Right atrium auricular region (tissue), 2 donors: ENCODE results near the gene JOSD1. TPM values are rescaled to one million over a fixed set of nuclear protein-coding genes. Genes with fewer than 3 reads are reported as not detected.

Experiments used
- DNase-seq: peaks from one replicate; pipeline ENCODE4 v3.0.0-alpha.2; 2019; ENCODE audit warnings: low spot score
- H3K27ac ChIP-seq, 2 donors: fragments of 200-600 bp; sonication (generic); 1 replicate in 1 of 2; 2 replicates in 1 of 2; pipeline ENCODE4 v1.5.1; 2016 to 2019
- H3K27me3 ChIP-seq, 2 donors: fragments of 200-600 bp; sonication (generic); one replicate each; pipeline versions ENCODE4 v1.5.1 to v1.6.0; 2017 to 2019
- H3K36me3 ChIP-seq: fragments of 200-600 bp; sonication (generic); one replicate; pipeline ENCODE4 v1.5.1; 2016
- H3K4me1 ChIP-seq, 2 donors: fragments of 200-600 bp; sonication (generic); one replicate each; pipeline versions ENCODE4 v1.5.1 to v1.6.0; 2017 to 2019
- H3K4me3 ChIP-seq, 2 donors: fragments of 200-600 bp; sonication (generic); 1 replicate in 1 of 2; 2 replicates in 1 of 2; pipeline ENCODE4 v1.5.1; 2017 to 2019; ENCODE audit warnings: mild to moderate bottlenecking in 1 of 2, moderate library complexity in 1 of 2
- H3K9me3 ChIP-seq, 2 donors: fragments of 200-600 bp; sonication (generic); one replicate each; pipeline ENCODE4 v1.5.1; 2019
- total RNA-seq, 2 donors: library from RNA; depleted of rRNA; stranded (reverse); fragments of >200 nt; gene quantifications; one replicate each; pipeline ENCODE4 v1.1.0, GENCODE V29; 2016
- TF ChIP-seq, protein P1 (sequence below), 2 donors: fragments of 200-600 bp; sonication (generic); IDR thresholded peaks; one replicate each; pipeline ENCODE4 v1.5.1; 2019; ENCODE audit warnings: antibody characterized with exemption in 2 of 2

Gene JOSD1
- total RNA-seq, 2 donors from 2014 or later: 20.0 to 37.3 TPM

DNA sequence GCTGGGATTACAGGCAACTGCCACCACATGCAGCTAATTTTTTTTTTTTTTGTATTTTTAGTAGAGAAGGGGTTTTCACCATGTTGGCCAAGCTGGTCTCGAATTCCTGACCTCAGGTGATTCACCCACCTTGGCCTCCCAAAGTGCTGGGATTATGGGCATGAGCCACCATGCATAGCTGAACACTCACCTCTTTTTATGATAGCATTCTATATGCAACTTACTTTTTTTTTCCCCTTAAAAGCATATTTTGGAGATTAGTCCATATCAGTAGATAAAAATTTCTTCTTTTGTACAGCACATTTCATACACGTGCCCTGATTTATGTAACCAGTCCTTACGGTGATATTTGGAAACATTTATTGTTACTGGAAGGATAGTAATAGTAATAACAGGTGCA is 19.6 kb upstream of the JOSD1 start:
- TF ChIP-seq, protein P1, sequence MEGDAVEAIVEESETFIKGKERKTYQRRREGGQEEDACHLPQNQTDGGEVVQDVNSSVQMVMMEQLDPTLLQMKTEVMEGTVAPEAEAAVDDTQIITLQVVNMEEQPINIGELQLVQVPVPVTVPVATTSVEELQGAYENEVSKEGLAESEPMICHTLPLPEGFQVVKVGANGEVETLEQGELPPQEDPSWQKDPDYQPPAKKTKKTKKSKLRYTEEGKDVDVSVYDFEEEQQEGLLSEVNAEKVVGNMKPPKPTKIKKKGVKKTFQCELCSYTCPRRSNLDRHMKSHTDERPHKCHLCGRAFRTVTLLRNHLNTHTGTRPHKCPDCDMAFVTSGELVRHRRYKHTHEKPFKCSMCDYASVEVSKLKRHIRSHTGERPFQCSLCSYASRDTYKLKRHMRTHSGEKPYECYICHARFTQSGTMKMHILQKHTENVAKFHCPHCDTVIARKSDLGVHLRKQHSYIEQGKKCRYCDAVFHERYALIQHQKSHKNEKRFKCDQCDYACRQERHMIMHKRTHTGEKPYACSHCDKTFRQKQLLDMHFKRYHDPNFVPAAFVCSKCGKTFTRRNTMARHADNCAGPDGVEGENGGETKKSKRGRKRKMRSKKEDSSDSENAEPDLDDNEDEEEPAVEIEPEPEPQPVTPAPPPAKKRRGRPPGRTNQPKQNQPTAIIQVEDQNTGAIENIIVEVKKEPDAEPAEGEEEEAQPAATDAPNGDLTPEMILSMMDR (IDR thresholded peaks at IDR 0.05): no peak
- DNase-seq: no peak
- Histone ChIP-seq H3K9me3 (no peaks in the 10 kb centered on the region), H3K36me3 (peaks cover 65% of the 10 kb centered on the region), H3K4me3 (no peak overlapping the region), H3K27me3 (no peaks in the 10 kb centered on the region), H3K27ac (no peak overlapping the region), H3K4me1 (peaks cover 0 to 15% of the 10 kb centered on the region in 2 donors)

DNA sequence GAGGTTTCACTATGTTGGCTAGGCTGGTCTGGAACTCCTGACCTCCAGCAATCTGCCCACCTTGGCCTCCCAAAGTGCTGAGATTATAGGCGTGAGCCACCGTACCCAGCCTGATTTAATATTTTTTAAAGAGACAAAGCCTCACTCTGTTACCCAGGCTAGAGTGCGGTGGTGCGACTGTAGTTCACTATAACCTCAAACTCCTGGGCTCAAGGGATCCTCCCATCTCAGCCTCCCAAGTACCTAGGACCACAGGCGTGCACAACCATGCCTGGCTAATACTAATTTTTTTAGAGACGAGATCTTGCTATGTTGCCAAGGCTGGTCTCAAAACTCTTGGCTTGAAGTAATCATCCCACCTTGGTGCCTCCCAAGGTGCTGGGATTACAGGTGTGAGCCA is 18.5 kb upstream of the JOSD1 start:
- Histone ChIP-seq H3K27ac (no peak overlapping the region), H3K36me3 (peaks cover 53% of the 10 kb centered on the region), H3K9me3 (no peaks in the 10 kb centered on the region), H3K27me3 (no peaks in the 10 kb centered on the region), H3K4me1 (peaks cover 0 to 26% of the 10 kb centered on the region in 2 donors), H3K4me3 (no peak overlapping the region)
- no peak for DNase-seq
- TF ChIP-seq, protein P1 (IDR thresholded peaks at IDR 0.05): no peak

DNA sequence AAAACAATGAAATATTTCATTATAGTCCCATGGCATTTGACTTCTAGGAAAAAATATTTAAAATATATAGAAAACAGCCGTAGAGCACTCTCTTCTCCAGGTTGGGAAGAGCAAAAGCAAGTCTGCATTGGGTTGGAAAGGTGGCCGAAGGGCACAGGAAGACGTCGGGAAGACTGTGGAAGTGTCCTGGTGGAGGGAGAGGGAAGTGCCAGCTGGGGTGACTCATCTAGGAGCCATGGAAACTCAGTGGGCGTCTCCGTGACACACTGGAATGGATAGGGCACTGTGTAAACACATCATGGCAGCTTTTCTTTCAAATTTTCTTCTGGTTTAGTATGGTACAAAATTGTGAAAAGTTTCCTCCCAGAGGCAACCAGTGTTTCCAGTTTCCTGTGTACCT is 17.7 kb upstream of the JOSD1 start:
- Histone ChIP-seq H3K27ac (peak overlapping the region in 1 of 2 donors; percentile 2), H3K27me3 (no peaks in the 10 kb centered on the region), H3K4me1 (peaks cover 0 to 34% of the 10 kb centered on the region in 2 donors), H3K36me3 (peaks cover 46% of the 10 kb centered on the region), H3K9me3 (no peaks in the 10 kb centered on the region), H3K4me3 (no peak overlapping the region)
- TF ChIP-seq, protein P1 (IDR thresholded peaks at IDR 0.05): peak; percentile 50 to 54
- no peak for DNase-seq

DNA sequence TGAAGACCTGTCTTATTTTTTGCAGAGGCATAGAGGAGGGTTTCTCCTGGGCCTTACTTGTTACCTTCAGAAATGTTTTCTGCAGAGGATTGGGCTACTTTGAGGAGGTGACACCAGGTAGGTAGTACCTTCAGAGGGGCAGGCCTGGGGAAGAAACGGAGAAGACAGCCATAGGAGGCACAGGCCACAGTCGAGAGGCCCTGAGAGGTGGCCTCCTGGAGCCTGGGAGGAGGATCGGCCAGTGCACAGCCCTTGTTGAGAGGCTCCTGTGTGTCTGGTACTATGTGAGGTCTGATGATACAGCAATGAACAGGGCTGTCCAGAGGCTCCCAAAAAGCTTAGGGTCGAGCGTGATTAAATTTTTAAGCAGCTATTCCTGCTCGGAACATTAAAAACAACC is 16.5 kb upstream of the JOSD1 start:
- Histone ChIP-seq H3K27me3 (no peaks in the 10 kb centered on the region), H3K4me1 (peaks cover 0 to 46% of the 10 kb centered on the region in 2 donors), H3K4me3 (no peak overlapping the region), H3K27ac (no peak overlapping the region), H3K9me3 (no peaks in the 10 kb centered on the region), H3K36me3 (peaks cover 36% of the 10 kb centered on the region)
- TF ChIP-seq, protein P1 (IDR thresholded peaks at IDR 0.05): no peak
- no peak for DNase-seq

DNA sequence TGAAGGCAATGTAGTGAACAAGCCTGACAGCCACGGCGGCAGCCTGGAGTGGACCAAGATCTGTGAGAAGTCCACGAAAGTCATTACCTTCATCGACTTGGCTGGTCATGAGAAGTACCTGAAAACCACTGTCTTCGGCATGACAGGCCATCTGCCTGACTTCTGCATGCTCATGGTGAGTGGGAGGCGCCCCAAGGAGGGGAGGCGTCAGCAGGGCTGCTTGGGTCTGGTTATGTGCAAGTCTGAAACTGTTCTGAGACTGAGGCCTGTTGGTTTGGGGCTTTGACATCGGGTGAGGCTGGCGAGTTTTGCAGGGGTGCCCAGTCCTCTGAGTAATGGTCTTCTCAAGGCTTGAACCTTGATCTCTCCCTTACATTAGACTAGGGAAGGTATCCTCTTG is 16.1 kb upstream of the JOSD1 start:
- no peak overlapping the region for H3K4me3 ChIP-seq
- H3K27ac ChIP-seq: no peak overlapping the region
- peaks cover 37% of the 10 kb centered on the region for H3K36me3 ChIP-seq
- no peaks in the 10 kb centered on the region for H3K27me3 ChIP-seq
- DNase-seq: no peak
- H3K9me3 ChIP-seq: no peaks in the 10 kb centered on the region
- TF ChIP-seq, protein P1 (IDR thresholded peaks at IDR 0.05): no peak
- peaks cover 0 to 50% of the 10 kb centered on the region in 2 donors for H3K4me1 ChIP-seq

DNA sequence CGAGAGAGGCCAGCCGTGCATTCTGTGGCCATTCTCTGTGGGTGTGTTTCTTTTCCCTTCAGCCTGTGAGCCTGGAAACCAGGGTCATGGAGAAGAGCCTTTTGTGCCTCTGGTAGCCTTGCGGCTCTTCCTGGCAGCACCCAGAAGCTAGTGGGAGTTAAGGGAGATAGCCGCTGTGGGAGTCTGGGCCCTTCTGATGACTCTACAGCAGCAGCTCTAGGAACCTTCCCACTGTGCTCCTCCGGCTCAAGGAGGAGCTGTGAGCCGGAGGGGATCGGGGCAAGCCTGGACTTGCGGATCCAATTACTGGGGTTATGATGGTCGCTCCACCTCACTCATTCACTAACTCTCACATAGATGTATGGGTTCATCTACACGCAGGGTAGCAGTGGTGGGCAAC is 15.5 kb upstream of the JOSD1 start:
- DNase-seq: no peak
- Histone ChIP-seq H3K9me3 (no peaks in the 10 kb centered on the region), H3K4me3 (no peak overlapping the region), H3K27ac (no peak overlapping the region), H3K4me1 (peaks cover 0 to 51% of the 10 kb centered on the region in 2 donors), H3K27me3 (no peaks in the 10 kb centered on the region), H3K36me3 (peaks cover 33% of the 10 kb centered on the region)
- TF ChIP-seq, protein P1 (IDR thresholded peaks at IDR 0.05): no peak
